Liver (tissue), 9 donors: ENCODE measurements around the gene TXNDC16. TPM values are rescaled to one million over a fixed set of nuclear protein-coding genes. Genes with fewer than 3 reads are reported as not detected.

Source experiments
- DNase-seq: peaks from one replicate; pipeline ENCODE4 v3.0.0-alpha.2; 2017; ENCODE audit warnings: low spot score
- H3K27ac ChIP-seq, 2 donors: one replicate each; pipeline ENCODE4 v1.7.0; 2013; ENCODE audit warnings: inconsistent platforms in 2 of 2, low read length in 2 of 2, control low read depth in 1 of 2, low read depth in 1 of 2, mild to moderate bottlenecking in 1 of 2
- H3K27me3 ChIP-seq, 4 donors: one replicate each; pipeline versions ENCODE4 v1.6.1 to v1.7.0; 2013; ENCODE audit warnings: low read length in 3 of 4, inconsistent platforms in 1 of 4, mild to moderate bottlenecking in 1 of 4, moderate library complexity in 1 of 4; ENCODE audit not compliant: control insufficient read depth in 4 of 4, insufficient read depth in 4 of 4
- H3K36me3 ChIP-seq, 4 donors: one replicate each; pipeline versions ENCODE4 v1.6.1 to v1.7.0; 2013; ENCODE audit warnings: low read length in 3 of 4, mild to moderate bottlenecking in 3 of 4, low read depth in 1 of 4, moderate library complexity in 1 of 4; ENCODE audit not compliant: control insufficient read depth in 4 of 4, insufficient read depth in 3 of 4
- H3K4me1 ChIP-seq, 4 donors: one replicate each; pipeline versions ENCODE4 v1.6.1 to v1.7.0; 2013; ENCODE audit warnings: low read length in 3 of 4, mild to moderate bottlenecking in 3 of 4, moderate library complexity in 1 of 4; ENCODE audit not compliant: control insufficient read depth in 4 of 4, insufficient read depth in 4 of 4
- H3K4me3 ChIP-seq, 3 donors: one replicate each; pipeline versions ENCODE4 v1.6.1 to v1.7.0; 2013; ENCODE audit warnings: low read length in 3 of 3, control low read depth in 1 of 3, low read depth in 1 of 3, mild to moderate bottlenecking in 1 of 3
- H3K9ac ChIP-seq, 2 donors: one replicate each; pipeline ENCODE4 v1.7.0; 2013; ENCODE audit warnings: low read length in 2 of 2, mild to moderate bottlenecking in 2 of 2, moderate library complexity in 2 of 2, control low read depth in 1 of 2, low read depth in 1 of 2
- H3K9me3 ChIP-seq, 4 donors: one replicate each; pipeline versions ENCODE4 v1.6.1 to v1.7.0; 2013; ENCODE audit warnings: low read length in 3 of 4; ENCODE audit not compliant: control insufficient read depth in 4 of 4
- ATF3 ChIP-seq: IDR thresholded peaks from 2 replicates; pipeline ENCODE4 v1.6.1; 2016; ENCODE audit warnings: antibody characterized with exemption
- CTCF ChIP-seq: fragments of 150-350 bp; IDR thresholded peaks from 2 replicates; pipeline ENCODE4 v1.5.1; 2017; ENCODE audit warnings: improper control_type of control experiment, low read depth, low read length; ENCODE audit not compliant: missing input control
- EGR1 ChIP-seq, 2 donors: IDR thresholded peaks; 2 replicates each; pipeline ENCODE4 v1.6.1; 2016 to 2018; ENCODE audit warnings: antibody characterized with exemption in 2 of 2, low read depth in 2 of 2
- FOXA1 ChIP-seq: IDR thresholded peaks from 2 replicates; pipeline ENCODE4 v1.6.1; 2016; ENCODE audit warnings: antibody characterized with exemption
- FOXA2 ChIP-seq: IDR thresholded peaks from 2 replicates; pipeline ENCODE4 v1.6.1; 2016; ENCODE audit warnings: antibody characterized with exemption
- GABPA ChIP-seq, 2 donors: IDR thresholded peaks in 1 of 2; conservative IDR thresholded peaks in 1 of 2; 2 replicates each; pipeline ENCODE4 v1.6.1; 2016; ENCODE audit warnings: antibody characterized with exemption in 2 of 2, mild to moderate bottlenecking in 1 of 2, moderate library complexity in 1 of 2
- HNF4A ChIP-seq, 2 donors: conservative IDR thresholded peaks; 2 replicates each; pipeline ENCODE4 v1.6.1; 2016; ENCODE audit warnings: antibody characterized with exemption in 2 of 2, mild to moderate bottlenecking in 2 of 2
- HNF4G ChIP-seq: IDR thresholded peaks from 2 replicates; pipeline ENCODE4 v1.6.1; 2016; ENCODE audit warnings: antibody characterized with exemption
- JUND ChIP-seq, 2 donors: IDR thresholded peaks; 2 replicates each; pipeline ENCODE4 v1.6.1; 2016; ENCODE audit warnings: antibody characterized with exemption in 2 of 2
- MAX ChIP-seq: IDR thresholded peaks from 2 replicates; pipeline ENCODE4 v1.6.1; 2016; ENCODE audit warnings: antibody characterized with exemption
- NR2F2 ChIP-seq: IDR thresholded peaks from 2 replicates; pipeline ENCODE4 v1.6.1; 2016; ENCODE audit warnings: antibody characterized with exemption
- RAD21 ChIP-seq, 2 donors: IDR thresholded peaks; 2 replicates each; pipeline ENCODE4 v1.6.1; 2016; ENCODE audit warnings: antibody characterized with exemption in 2 of 2, mild to moderate bottlenecking in 2 of 2
- REST ChIP-seq: IDR thresholded peaks from 2 replicates; pipeline ENCODE4 v1.6.1; 2016; ENCODE audit warnings: antibody characterized with exemption, mild to moderate bottlenecking
- RXRA ChIP-seq, 2 donors: IDR thresholded peaks; 2 replicates each; pipeline ENCODE4 v1.6.1; 2017 to 2018; ENCODE audit warnings: antibody characterized with exemption in 2 of 2, mild to moderate bottlenecking in 1 of 2
- SP1 ChIP-seq: IDR thresholded peaks from 2 replicates; pipeline ENCODE4 v1.6.1; 2018; ENCODE audit warnings: antibody characterized with exemption, mild to moderate bottlenecking
- TAF1 ChIP-seq: conservative IDR thresholded peaks from 2 replicates; pipeline ENCODE4 v1.6.1; 2016; ENCODE audit warnings: antibody characterized with exemption, mild to moderate bottlenecking
- YY1 ChIP-seq: IDR thresholded peaks from 2 replicates; pipeline ENCODE4 v1.6.1; 2016; ENCODE audit warnings: antibody characterized with exemption, mild to moderate bottlenecking
- ZBTB33 ChIP-seq: IDR thresholded peaks from 2 replicates; pipeline ENCODE4 v1.6.1; 2016; ENCODE audit warnings: antibody characterized with exemption
- WGBS: extraction: QIAGEN DNeasy Blood & Tissue Kit; methylation state at CpG from one replicate; pipeline ENCODE4 v1.1.7; 2013; 5-methylcytosine and 5-hydroxymethylcytosine counted together
- polyA plus RNA-seq, 2 donors: library from polyadenylated mRNA; stranded (reverse) in 1 of 2; unstranded in 1 of 2; fragments of 200-250 nt in 1 of 2; fragments of >200 nt in 1 of 2; fragmentation: Nextera tagmentation in 1 of 2; extraction: Ambion mirVana in 1 of 2; gene quantifications; one replicate each; pipeline versions ENCODE4 v1.2.1 to v1.2.3, GENCODE V29; 2013 to 2015
- total RNA-seq, 2 donors: library from RNA; depleted of rRNA; stranded (reverse); fragments of >200 nt; gene quantifications; one replicate each; pipeline ENCODE4 v1.2.3, GENCODE V29; 2014
- donor health status: healthy.
- donor health status: healthy.
- donor health status: healthy.
- donor health status: healthy.
- donor health status: healthy.

The TXNDC16 gene
- total and polyA plus RNA-seq, 4 donors, result 2.0 to 16.2 (median 4.1) TPM

- H3K36me3 ChIP-seq, result no peaks in the 10 kb centered on the region
- TF ChIP-seq HNF4A (conservative IDR thresholded peaks at IDR 0.05), result no peak
- no peak for TF ChIP-seq EGR1 (IDR thresholded peaks at IDR 0.05; ENCODE audit: low read depth in 2 of 2)
- no peak for TF ChIP-seq RXRA (IDR thresholded peaks at IDR 0.05)
- TF ChIP-seq TAF1, result no peak
- TF ChIP-seq REST, result no peak
- no peak for TF ChIP-seq FOXA1
- no peak for TF ChIP-seq HNF4G
- no peak for TF ChIP-seq ZBTB33
- TF ChIP-seq YY1, result no peak
- no peak for TF ChIP-seq FOXA2
- TF ChIP-seq JUND (IDR thresholded peaks at IDR 0.05), result no peak
- TF ChIP-seq SP1, result no peak
- TF ChIP-seq CTCF, result no peak
- no peak for TF ChIP-seq RAD21 (IDR thresholded peaks at IDR 0.05)
- no peak for TF ChIP-seq ATF3
- TF ChIP-seq MAX, result no peak
- no peak for TF ChIP-seq NR2F2
- TF ChIP-seq GABPA (IDR thresholded peaks at IDR 0.05 in 1 of 2, conservative IDR thresholded peaks at IDR 0.05 in 1 of 2), result no peak
- H3K27ac ChIP-seq, result no peak overlapping the region
- H3K27me3 ChIP-seq, result no peaks in the 10 kb centered on the region
- H3K9ac ChIP-seq, result no peak overlapping the region
- no peak overlapping the region for H3K4me3 ChIP-seq
- WGBS, result 95% methylated on average over 3 of the region's 3 CpGs
- peaks cover 0 to 25% (median 14%) of the 10 kb centered on the region in 4 donors for H3K4me1 ChIP-seq
- DNase-seq, result no peak
- no peaks in the 10 kb centered on the region for H3K9me3 ChIP-seq
These were observed 1.6 kb downstream of the TXNDC16 start for GRCh38 chr14:52550661-52551060.
